Measurements from ENCODE around the gene WRAP73.
"Not testable (repeated sequence)": the region's sequence is repeated elsewhere in the genome, so short reads cannot be mapped to it uniquely, and the experiment has no call there.

Gene WRAP73

DNA sequence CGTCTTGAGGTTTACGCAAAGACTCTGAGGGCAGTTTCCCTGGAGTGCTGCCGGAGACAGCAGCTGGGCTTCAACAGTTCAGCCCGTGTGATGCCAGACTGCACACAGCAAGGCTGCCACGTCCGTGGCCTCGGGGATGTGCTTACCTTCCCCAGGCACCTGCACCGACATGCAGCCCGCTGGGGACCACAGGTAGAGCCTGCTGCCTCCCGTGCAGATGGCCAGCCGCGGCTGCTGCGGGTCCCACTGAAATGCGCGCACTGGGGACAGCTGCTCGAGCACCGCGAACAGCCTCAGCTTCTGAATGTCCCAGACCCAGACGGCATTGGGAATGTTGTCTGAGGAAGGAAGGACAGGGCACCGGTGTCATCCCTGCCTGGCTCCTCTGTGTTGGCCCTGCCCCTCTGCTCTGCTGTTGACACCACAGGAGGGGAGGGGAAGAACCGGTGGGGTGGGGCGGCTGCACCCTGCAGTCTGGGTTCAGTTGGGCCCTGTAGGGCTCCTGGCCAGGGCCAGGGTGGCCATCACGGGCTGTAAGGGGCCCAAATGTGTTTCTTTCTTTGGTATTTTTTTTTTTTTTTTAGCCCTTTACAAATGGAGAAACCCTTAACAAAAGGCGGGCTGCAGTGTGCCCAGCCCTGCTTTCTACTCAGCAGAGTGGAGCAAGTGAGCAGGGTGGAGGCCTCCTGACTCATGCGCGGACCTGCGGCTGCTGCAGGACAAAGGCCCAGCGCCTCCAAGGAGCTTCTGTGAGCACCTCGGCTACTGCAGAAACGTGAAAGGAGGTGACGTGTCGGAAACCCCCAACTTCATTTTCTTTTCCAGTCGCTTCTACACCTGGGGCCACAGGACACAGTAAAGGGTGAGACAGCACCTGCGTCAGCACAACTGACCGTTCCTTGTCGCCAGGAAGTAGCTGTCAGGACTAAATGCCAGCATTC lies 18.3 kb downstream of the WRAP73 start:
- no peak for DNase-seq

DNA sequence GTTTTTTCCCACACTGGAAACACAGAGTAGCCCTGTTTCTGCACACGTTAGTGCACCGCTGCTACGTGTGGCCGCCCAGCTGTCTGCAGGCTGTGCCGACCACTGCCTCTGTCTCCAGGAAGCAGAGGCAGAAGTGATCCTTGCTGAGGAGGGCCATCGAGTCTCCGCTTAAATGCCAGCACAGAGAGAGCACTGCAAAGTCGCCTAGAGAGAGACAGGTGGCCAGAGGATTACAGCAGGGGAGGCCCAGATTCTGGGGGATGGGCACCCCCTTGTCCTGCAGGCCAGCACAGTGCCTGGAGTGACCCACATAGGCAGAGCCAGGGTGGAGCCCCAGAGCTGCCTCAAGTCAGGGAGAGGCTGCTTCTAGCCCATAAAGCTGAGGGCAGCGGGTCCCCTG lies 19.0 kb downstream of the WRAP73 start:
- DNase-seq: no peak

GRCh38 chr1:3630161-3630611 lies 19.7 kb downstream of the WRAP73 start:
- DNase-seq: no peak

DNA sequence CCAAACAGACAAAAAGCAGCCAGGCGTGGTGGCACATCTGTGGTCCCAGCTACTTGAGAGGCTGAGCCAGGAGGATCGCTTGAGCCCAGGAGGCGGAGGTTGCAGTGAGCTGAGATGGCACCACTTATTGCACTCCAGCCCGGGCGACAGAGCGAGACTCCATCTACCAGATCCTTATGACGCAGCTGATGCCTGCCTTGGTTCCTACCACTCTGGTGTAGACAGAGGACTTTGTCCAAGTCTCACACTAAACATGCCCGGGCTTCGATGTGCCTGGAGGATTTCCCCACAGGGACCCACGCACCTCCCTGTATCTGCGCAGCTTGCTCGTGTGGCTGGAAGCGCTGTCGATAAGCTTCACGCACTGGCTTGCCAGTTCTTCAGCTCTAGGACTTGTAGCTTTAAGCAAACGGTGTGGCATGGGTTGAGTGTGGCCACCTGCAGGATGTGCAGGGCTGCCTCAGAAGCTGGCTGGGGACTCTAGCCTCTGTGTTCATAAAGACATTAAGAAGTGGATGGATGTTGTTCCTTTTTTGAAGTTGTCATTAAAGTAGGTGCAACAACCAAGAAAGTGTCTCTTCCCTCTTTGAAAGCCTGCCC lies 20.2 kb downstream of the WRAP73 start:
- no peak for DNase-seq

DNA sequence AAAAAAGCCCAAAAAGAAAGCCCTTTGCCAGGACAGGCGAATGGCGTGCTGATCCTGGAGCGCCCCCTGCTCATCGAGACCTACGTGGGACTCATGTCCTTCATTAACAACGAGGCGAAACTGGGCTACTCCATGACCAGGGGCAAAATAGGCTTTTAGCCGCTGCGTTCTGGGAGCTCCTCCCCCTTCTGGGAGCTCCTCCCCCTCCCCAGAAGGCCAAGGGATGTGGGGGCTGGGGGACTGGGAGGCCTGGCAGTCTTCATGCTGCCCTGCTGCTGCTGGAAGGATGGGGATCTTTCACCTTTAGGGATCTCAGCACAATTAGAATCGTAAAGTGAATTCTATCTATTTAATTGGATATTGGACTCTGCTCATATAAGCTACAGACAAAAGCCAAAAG lies 21.5 kb downstream of the WRAP73 start:
- DNase-seq: no peak

DNA sequence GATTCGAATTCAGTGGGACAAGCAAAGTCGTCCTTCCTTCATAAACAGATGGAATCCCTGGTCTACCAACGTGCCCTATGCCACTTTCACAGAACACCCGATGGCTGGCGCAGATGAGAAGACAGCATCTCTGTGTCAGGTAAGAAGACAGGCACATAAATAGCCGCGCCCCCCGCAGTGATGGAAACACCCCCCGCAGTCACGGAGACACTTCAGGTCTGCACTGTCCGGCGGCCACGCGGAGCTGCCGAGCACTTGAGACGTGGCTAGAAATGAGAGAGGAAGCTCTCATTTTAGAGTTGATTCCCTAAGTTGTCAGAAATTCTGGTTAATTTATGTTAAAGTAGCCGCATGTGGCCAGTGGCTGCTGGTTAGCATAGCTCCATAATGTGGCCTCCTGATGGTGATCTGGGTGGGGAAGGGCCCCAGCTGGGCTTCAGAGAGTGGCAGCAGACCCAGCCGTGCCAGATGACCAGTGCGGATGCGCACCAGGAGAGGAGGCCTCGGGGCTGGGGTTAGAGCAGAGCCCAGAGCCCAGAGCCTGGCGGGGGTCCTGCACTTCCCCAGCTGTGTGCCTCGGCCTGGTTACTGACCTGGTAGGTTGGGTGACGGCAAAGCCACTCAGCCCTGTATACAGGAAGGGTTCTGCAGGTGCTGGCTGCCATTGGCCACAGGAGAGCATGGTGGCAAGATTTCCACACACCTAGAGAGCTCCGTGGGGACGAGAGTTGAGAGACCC lies 22.2 kb downstream of the WRAP73 start:
- no peak for DNase-seq

GRCh38 chr1:3626025-3626424 lies 23.9 kb downstream of the WRAP73 start:
- no peak for DNase-seq

- peak in 3 of 56 donors; percentile 27 to 76 (median 66) for DNase-seq
These were observed 24.6 kb downstream of the WRAP73 start for GRCh38 chr1:3625151-3625907.

- peak; percentile 71 to 99 (median 97) for DNase-seq
These were observed 25.4 kb downstream of the WRAP73 start, which contains the start of gene TPRG1L for GRCh38 chr1:3624200-3625136. TSS of gene TPRG1L (plus strand) at chr1:3625015. CDS start at chr1:3625073, 58 bp downstream.

GRCh38 chr1:3623441-3624199 lies 26.3 kb downstream of the WRAP73 start:
- DNase-seq: no peak

DNA sequence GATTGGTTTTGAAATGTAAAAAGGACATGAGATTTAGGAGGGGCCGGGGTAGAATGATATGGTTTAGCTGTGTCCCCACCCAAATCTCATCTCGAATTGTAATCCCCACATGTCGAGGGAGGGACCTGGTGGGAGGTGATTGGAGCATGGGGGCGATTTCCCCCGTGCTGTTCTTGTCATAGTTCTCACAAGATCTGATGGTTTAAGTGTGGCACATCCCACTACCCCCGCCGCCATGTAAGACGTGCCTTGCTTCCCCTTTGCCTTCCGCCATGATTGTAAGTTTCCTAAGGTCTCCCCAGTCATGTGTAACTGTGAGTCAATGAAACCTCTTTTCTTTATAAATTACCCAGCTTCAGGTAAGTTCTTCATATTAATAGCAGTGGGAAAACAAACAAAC lies 27.8 kb downstream of the WRAP73 start:
- DNase-seq: not testable (repeated sequence)

DNA sequence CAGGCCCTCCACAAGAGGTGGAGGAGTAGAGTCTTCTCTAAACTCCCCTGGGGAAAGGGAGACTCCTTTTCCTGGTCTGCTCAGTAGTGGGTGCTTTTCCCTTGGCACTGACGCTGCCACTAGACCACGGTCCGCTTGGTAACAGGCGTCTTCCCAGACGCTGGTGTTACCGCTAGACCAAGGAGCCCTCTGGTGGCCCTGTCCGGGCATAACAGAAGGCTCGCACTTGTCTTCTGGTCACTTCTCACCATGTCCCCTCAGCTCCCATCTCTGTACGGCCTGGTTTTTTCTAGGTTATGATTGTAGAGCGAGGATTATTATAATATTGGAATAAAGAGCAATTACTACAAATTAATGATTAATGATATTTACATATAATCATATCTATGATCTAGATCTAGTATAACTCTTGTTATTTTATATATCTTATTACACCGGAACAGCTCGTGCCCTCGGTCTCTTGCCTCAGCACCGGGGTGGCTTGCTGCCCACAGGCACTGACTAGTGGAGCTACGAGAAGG lies 28.7 kb downstream of the WRAP73 start:
- DNase-seq: peak in 21 of 56 donors; percentile 7 to 51 (median 23)

GRCh38 chr1:3620708-3621107 lies 29.2 kb downstream of the WRAP73 start:
- no peak for DNase-seq

DNA sequence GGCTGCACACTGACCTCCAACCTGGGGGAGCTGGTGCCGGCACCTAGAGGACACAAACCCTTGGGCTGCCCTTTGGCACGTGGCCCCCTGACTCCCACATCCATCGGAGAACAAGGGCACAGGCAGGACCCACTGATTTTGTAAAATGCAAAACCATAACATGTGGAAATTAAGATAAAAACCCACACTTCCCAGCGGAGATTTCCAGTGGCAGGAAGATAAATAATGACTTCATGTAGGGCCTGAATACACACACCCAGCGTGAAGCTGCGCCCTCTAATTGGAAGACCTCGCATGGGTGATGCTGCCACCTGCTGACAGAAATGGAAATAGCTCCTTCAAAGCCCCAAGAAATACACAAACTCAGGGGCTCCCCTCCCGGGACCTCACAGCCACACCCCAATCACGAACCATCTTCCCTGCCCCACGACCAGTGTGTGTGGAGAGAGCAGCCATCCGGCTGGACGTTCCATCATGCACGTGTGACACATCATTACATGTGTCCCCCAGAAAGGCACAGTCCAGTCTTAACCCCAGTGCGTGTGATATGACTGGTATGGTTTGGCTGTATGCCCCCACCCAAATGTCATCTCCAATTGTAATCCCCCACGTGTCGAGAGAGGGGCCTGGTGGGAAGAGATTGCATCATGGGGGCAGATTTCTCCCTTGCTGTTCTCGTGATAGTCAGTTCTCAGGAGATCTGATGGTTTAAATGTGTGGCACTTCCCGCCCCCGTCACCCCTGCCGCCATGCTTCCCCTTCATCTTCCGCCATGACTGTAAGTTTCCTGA lies 30.8 kb downstream of the WRAP73 start:
- peak in 43 of 56 donors; percentile 12 to 85 (median 48) for DNase-seq

DNA sequence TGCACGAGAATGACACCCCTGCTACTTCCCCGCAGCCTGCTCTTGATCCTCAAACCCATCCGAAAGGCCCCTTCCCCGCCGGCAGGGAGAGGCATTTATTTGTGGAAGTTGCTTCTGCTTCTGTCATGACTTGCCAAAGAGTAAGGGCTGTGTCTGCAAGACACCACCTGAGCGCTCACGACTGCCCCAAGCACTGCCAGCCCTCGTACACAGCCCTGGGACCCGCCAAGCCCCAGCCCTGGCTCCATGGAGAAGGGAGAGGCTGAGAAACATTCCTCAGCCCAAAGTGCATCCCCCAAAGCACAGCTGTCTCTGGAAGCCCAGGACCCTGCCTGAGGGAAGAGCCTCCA lies 31.4 kb downstream of the WRAP73 start:
- no peak for DNase-seq

DNA sequence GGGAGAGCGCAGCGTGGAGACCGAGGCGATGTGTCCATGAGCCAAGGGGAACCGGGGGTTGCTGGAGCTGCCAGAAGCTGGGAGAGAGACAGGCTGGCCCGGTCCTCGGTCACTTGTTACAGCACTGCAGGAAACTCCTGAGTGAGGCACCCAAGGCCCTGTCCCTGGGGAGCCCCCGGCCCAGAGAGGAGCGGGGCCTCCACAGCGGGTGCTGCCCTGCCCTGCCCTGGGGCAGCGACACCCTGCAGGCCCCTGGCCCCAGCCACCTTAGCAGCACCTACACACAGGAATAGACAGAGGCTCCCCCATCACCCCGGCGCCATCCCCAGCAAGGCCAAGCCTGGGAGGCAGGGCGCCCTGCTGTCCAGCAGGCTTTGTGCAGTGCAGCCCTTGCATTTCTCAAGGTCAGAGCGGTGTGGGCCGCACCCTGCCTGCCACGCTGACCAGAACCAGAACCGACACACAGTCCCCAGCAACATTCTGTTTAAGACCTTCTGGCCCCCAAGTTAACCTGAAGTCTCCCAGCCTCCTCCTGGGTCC lies 32.0 kb downstream of the WRAP73 start:
- DNase-seq: no peak

DNA sequence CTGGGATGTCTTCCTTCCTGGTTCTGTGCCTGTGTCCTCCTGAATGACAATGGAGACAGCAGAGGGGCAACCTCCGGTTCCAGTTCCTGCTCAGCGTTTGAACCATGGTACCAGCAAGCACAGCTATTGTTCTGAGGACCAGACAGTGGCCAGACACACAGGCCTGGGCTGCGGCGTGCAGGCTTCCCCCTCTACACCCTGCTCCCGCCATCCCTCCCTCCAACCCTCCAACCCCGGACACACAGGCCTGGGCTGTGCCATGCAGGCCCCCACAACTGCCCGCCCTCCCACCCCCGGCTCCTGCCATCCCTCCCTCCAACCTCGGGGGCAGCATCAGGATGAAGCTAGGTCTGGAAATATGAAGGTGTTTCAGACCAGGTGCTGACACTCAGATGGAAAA lies 33.0 kb downstream of the WRAP73 start:
- no peak for DNase-seq
